Smooth muscle cell (in vitro differentiated cells): Measurements from ENCODE around the gene DCAF6. TPM values are rescaled to one million over a fixed set of nuclear protein-coding genes. Genes with fewer than 3 reads are reported as not detected.
A peak's percentile ranks its signal among the peaks of the same experiment; 100 is the strongest.

ENCODE experiments used
- DNase-seq: peaks from one replicate; lab custom pipeline; 2025; ENCODE audit not compliant: unreplicated experiment; lab: John Stamatoyannopoulos, UW
- H2AFZ ChIP-seq: fragments of 200-600 bp; sonication (generic); 2 replicates; pipeline ENCODE4 v1.6.0; 2016; ENCODE audit warnings: antibody characterized with exemption, low read depth, mild to moderate bottlenecking
- H3F3A ChIP-seq: fragments of 200-600 bp; sonication (generic); 2 replicates; pipeline ENCODE4 v1.6.0; 2017; ENCODE audit warnings: antibody characterized with exemption, low read depth
- H3K27ac ChIP-seq: fragments of 200-600 bp; sonication (generic); 2 replicates; pipeline ENCODE4 v1.5.1; 2016; ENCODE audit warnings: low read depth, mild to moderate bottlenecking
- H3K27me3 ChIP-seq: fragments of 200-600 bp; sonication (generic); 2 replicates; pipeline ENCODE4 v1.6.1; 2016; ENCODE audit warnings: low read depth, mild to moderate bottlenecking
- H3K36me3 ChIP-seq: fragments of 200-600 bp; sonication (generic); 2 replicates; pipeline ENCODE4 v1.5.1; 2016; ENCODE audit warnings: low read depth
- H3K4me1 ChIP-seq: fragments of 200-600 bp; sonication (generic); 2 replicates; pipeline ENCODE4 v1.5.1; 2016; ENCODE audit warnings: low read depth
- H3K4me2 ChIP-seq: fragments of 200-600 bp; sonication (generic); 2 replicates; pipeline ENCODE4 v1.6.0; 2016; ENCODE audit warnings: mild to moderate bottlenecking
- H3K4me3 ChIP-seq: fragments of 200-600 bp; sonication (generic); 2 replicates; pipeline ENCODE4 v1.5.1; 2016; ENCODE audit warnings: mild to moderate bottlenecking
- H3K79me2 ChIP-seq: fragments of 200-600 bp; sonication (generic); 2 replicates; pipeline ENCODE4 v1.6.0; 2016; ENCODE audit warnings: low read depth, mild to moderate bottlenecking
- H3K9ac ChIP-seq: fragments of 200-600 bp; sonication (generic); 2 replicates; pipeline ENCODE4 v1.6.0; 2016; ENCODE audit warnings: low read depth
- H3K9me3 ChIP-seq: fragments of 200-600 bp; sonication (generic); replicated peaks from 2 replicates; pipeline ENCODE4 v1.5.1; 2016; ENCODE audit warnings: low read depth
- H4K20me1 ChIP-seq: fragments of 200-600 bp; sonication (generic); 2 replicates; pipeline ENCODE4 v1.6.0; 2016; ENCODE audit warnings: low read depth
- WGBS: methylation state at CpG from one replicate; pipeline ENCODE4 v1.1.7; 2016; ENCODE audit warnings: low lambda C conversion rate; 5-methylcytosine and 5-hydroxymethylcytosine counted together
- polyA plus RNA-seq: library from polyadenylated mRNA; unstranded; fragments of >200 nt; fragmentation: Nextera tagmentation; extraction: Ambion mirVana; gene quantifications from 2 replicates; pipeline ENCODE4 v1.2.1, GENCODE V29; 2016
- total RNA-seq: library from RNA; depleted of rRNA; stranded (reverse); fragments of >200 nt; gene quantifications from 2 replicates; pipeline ENCODE4 v1.2.3, GENCODE V29; 2014
- TF ChIP-seq, protein P1 (sequence below): fragments of 200-600 bp; sonication (generic); IDR thresholded peaks from 2 replicates; pipeline ENCODE4 v1.5.1; 2017; ENCODE audit warnings: borderline replicate concordance, mild to moderate bottlenecking, antibody characterized with exemption; ENCODE audit not compliant: insufficient read depth, poor library complexity, severe bottlenecking

DCAF6 gene
- total and polyA plus RNA-seq, 2 experiments from 2014 or later = 27.4 to 34.9 TPM

DNA sequence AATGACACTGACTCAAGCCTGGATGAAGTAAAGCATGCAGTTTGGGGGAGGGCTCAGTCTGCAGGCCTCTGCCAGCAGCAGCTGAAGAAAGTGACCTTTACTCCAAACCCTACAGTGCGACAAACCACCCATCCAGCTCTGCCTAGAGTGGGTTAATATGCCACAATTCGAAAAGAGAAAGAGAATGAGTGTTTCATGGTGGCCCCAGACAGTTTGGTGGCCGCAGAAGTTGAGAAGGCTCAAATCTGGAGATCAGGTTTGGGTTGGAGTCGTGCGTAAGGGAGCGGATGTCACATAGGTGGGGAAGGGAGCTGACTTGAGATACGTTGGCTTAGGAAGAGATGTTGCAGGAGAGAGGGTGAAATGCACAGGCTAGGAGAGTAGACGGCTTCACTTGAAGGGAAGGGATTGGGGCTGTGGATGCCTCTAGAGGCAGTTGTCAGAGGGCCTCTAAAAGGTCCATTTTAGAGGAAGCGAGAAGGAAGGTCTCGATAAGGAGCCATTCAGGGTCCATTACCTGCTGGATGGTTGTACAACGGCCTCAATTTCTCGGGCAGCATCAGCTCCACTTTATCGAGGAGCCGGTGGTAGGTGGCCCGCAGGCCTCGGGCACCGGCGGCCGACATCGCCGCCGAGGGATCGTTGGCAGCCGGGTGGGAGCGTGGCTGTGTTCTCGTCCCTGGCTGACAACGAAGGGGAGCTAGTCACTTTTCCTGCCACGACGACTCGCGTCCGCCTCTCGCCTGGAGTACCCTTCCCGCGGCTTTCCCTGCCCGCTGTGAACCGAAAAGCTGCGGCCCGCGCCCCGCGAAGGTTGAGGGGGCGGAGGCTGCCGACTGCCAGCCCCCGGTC, 1.0 kb upstream of the DCAF6 start:
- H3K9ac ChIP-seq = peak overlapping the region; percentile 98
- peaks cover 23% of the 10 kb centered on the region for H3K4me1 ChIP-seq
- H3F3A ChIP-seq = peaks cover 5% of the 10 kb centered on the region
- peak overlapping the region; percentile 71 for H3K4me3 ChIP-seq
- 2% methylated on average over 42 of the region's 45 CpGs for WGBS
- no peak for DNase-seq
- peaks cover 53% of the 10 kb centered on the region for H4K20me1 ChIP-seq
- H3K9me3 ChIP-seq = no peaks in the 10 kb centered on the region
- peak overlapping the region; percentile 97 for H3K27ac ChIP-seq
- H3K36me3 ChIP-seq = no peaks in the 10 kb centered on the region
- H3K27me3 ChIP-seq = no peaks in the 10 kb centered on the region
- peaks cover 80% of the 10 kb centered on the region for H3K79me2 ChIP-seq
- TF ChIP-seq, protein P1, sequence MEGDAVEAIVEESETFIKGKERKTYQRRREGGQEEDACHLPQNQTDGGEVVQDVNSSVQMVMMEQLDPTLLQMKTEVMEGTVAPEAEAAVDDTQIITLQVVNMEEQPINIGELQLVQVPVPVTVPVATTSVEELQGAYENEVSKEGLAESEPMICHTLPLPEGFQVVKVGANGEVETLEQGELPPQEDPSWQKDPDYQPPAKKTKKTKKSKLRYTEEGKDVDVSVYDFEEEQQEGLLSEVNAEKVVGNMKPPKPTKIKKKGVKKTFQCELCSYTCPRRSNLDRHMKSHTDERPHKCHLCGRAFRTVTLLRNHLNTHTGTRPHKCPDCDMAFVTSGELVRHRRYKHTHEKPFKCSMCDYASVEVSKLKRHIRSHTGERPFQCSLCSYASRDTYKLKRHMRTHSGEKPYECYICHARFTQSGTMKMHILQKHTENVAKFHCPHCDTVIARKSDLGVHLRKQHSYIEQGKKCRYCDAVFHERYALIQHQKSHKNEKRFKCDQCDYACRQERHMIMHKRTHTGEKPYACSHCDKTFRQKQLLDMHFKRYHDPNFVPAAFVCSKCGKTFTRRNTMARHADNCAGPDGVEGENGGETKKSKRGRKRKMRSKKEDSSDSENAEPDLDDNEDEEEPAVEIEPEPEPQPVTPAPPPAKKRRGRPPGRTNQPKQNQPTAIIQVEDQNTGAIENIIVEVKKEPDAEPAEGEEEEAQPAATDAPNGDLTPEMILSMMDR = no peak
- H3K4me2 ChIP-seq = peak overlapping the region; percentile 88
- H2AFZ ChIP-seq = peak overlapping the region; percentile 35

DNA sequence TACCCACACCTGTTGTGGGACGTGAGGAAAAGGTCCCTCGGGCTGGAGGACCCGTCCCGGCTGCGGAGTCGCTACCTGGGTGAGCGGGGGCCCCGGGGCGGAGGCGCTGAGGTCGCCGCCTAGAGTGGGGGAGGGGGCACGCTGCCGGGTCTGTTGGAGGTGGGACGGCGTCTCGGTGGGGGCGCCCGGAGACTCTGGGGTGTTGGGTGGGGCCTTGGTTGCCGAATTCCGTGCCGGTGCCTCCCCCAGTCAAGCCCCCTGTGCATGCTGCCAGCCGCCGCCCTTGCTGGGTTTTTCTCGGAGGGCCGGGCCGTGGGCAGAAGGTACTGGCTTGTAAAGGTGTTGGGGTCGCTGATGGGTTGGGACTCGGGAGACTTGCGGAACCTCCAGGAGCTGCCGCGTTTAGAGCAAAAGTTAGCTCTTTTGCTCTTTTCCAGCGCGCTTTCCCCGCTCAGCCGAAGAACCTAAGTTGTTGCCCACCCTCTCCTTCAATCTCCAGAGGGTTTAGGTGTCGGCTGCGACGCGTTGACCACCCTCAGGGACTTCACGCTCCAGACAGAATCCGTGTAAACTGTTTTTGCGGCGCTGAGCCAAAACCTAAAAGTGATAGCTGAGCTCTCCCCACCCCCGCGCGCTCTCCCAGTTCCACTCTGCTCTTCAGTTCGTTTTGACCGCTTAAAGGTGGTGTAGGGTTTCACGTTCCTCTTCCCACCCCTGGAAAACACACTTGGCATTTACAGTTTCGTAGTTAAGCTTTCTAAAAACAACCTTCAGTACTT, 636 bp downstream of the DCAF6 start, which contains the start of gene MPC2:
Gene MPC2, minus strand, starts transcription at position 143 of the 779 bp plus-strand sequence. CDS start 1,231 bp downstream, outside the sequence.
- peaks cover 23% of the 10 kb centered on the region for H3K4me1 ChIP-seq
- peaks cover 80% of the 10 kb centered on the region for H3K79me2 ChIP-seq
- WGBS = under 1% methylated on average over 28 of the region's 51 CpGs
- no peaks in the 10 kb centered on the region for H3K9me3 ChIP-seq
- H3K9ac ChIP-seq = peak within 1 kb of the TSS; percentile 98
- peak within 1 kb of the TSS; percentile 79 for H2AFZ ChIP-seq
- H3F3A ChIP-seq = peaks cover 5% of the 10 kb centered on the region
- DNase-seq = peak; percentile 61
- H3K4me3 ChIP-seq = peak within 1 kb of the TSS; percentile 71
- TF ChIP-seq, protein P1 = no peak
- H3K36me3 ChIP-seq = no peaks in the 10 kb centered on the region
- no peaks in the 10 kb centered on the region for H3K27me3 ChIP-seq
- H3K4me2 ChIP-seq = peak within 1 kb of the TSS; percentile 88
- H3K27ac ChIP-seq = peak within 1 kb of the TSS; percentile 97
- H4K20me1 ChIP-seq = peaks cover 63% of the 10 kb centered on the region

DNA sequence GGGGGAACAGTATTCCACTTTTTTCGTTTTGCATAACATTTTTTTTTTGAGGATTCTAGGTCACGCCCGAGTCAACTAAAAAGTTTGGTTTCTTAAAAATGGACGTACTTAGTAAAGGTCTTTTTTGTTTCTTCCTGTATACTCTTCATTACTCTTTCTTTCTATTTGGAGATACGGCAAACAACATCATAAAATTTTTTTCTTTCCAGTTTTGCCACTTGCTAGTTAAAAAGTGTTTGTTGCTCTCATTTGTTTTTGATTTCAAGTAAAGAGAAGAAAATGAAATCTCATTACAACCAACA, 1.2 kb downstream of the DCAF6 start:
- H4K20me1 ChIP-seq = peaks cover 66% of the 10 kb centered on the region
- H3K4me1 ChIP-seq = peaks cover 23% of the 10 kb centered on the region
- peak overlapping the region; percentile 71 for H3K4me3 ChIP-seq
- WGBS = 0% methylated on average over 5 of the region's 5 CpGs
- peak overlapping the region; percentile 97 for H3K27ac ChIP-seq
- H3K4me2 ChIP-seq = peak overlapping the region; percentile 88
- no peaks in the 10 kb centered on the region for H3K36me3 ChIP-seq
- H3F3A ChIP-seq = peaks cover 5% of the 10 kb centered on the region
- no peaks in the 10 kb centered on the region for H3K9me3 ChIP-seq
- H2AFZ ChIP-seq = peak overlapping the region; percentile 79
- no peak for DNase-seq
- H3K79me2 ChIP-seq = peaks cover 80% of the 10 kb centered on the region
- H3K27me3 ChIP-seq = no peaks in the 10 kb centered on the region
- TF ChIP-seq, protein P1 = no peak
- peak overlapping the region; percentile 98 for H3K9ac ChIP-seq
